K562 (cell line): ENCODE measurements around the gene E2F2. TPM values are rescaled to one million over a fixed set of nuclear protein-coding genes. Genes with fewer than 3 reads are reported as not detected.

Experiments
- AFF4 ChIP-seq: sonication (generic); formaldehyde crosslinking; IDR thresholded peaks from 2 replicates; pipeline ENCODE4 v1.8.0; 2023; ENCODE audit warnings: mild to moderate bottlenecking, missing genetic modification reagents
- BACH1 ChIP-seq: fragments of 200-800 bp; sonication (Bioruptor generic); IDR thresholded peaks from 2 replicates; pipeline ENCODE4 v1.6.1; 2016; ENCODE audit warnings: missing genetic modification characterization, missing compliant biosample characterization
- CCAR2 ChIP-seq: fragments of 200-400 bp; formaldehyde crosslinking; IDR thresholded peaks from 2 replicates; pipeline ENCODE4 v1.6.1; 2017; ENCODE audit warnings: mild to moderate bottlenecking, low read depth, low read length
- CTCFL ChIP-seq: IDR thresholded peaks from 2 replicates; pipeline ENCODE4 v1.6.1; 2011; ENCODE audit warnings: borderline replicate concordance, low read depth, mild to moderate bottlenecking, moderate library complexity, low read length; ENCODE audit not compliant: insufficient read depth, poor library complexity, severe bottlenecking
- ETV1 ChIP-seq: fragments of 450-650 bp; conservative IDR thresholded peaks from 2 replicates; pipeline ENCODE4 v1.6.1; 2016; ENCODE audit warnings: missing genetic modification characterization, control low read depth, low read depth, missing compliant biosample characterization
- GTF2B ChIP-seq: IDR thresholded peaks from 2 replicates; pipeline ENCODE4 v1.6.1; 2011; ENCODE audit not compliant: insufficient read length; ENCODE audit errors: extremely low read depth
- KDM4B ChIP-seq, 2 experiments: fragments of 450-650 bp in 1 of 2; sonication (generic) in 1 of 2; IDR thresholded peaks; 2 replicates each; pipeline ENCODE4 v1.6.1; 2016 to 2017; ENCODE audit warnings: borderline replicate concordance in 2 of 2, antibody characterized with exemption in 1 of 2, low read depth in 1 of 2, mild to moderate bottlenecking in 1 of 2
- MBD1 ChIP-seq: fragments of 250-450 bp; sonication (Bioruptor Pico); IDR thresholded peaks from 2 replicates; pipeline ENCODE4 v1.8.0; 2022; ENCODE audit warnings: inconsistent platforms
- NFYB ChIP-seq: IDR thresholded peaks from 2 replicates; pipeline ENCODE4 v1.6.1; 2011; ENCODE audit warnings: mild to moderate bottlenecking, moderate library complexity; ENCODE audit not compliant: insufficient read length; ENCODE audit errors: extremely low read depth
- NR2C1 ChIP-seq, 2 experiments: fragments of 450-650 bp; IDR thresholded peaks; 2 replicates each; pipeline ENCODE4 v1.6.1; 2017; ENCODE audit warnings: mild to moderate bottlenecking in 2 of 2, antibody characterized with exemption in 1 of 2, inconsistent platforms in 1 of 2, missing compliant biosample characterization in 1 of 2, missing genetic modification characterization in 1 of 2
- RAD51 ChIP-seq: fragments of 450-650 bp; IDR thresholded peaks from 2 replicates; pipeline ENCODE4 v1.7.1; 2016; ENCODE audit warnings: low read depth, mild to moderate bottlenecking, borderline replicate concordance
- RBM15 ChIP-seq: fragments of 200-400 bp; formaldehyde crosslinking; IDR thresholded peaks from 2 replicates; pipeline ENCODE4 v1.6.1; 2018; ENCODE audit warnings: mild to moderate bottlenecking, low read length, moderate library complexity; ENCODE audit not compliant: insufficient read depth
- SMAD2 ChIP-seq: fragments of 150-350 bp; IDR thresholded peaks from 2 replicates; pipeline ENCODE4 v1.6.1; 2014; ENCODE audit warnings: low read depth, mild to moderate bottlenecking, low read length
- SMARCA5 ChIP-seq: fragments of 450-650 bp; IDR thresholded peaks from 2 replicates; pipeline ENCODE4 v1.6.1; 2016
- TAF15 ChIP-seq: fragments of 200-400 bp; formaldehyde crosslinking; IDR thresholded peaks from 2 replicates; pipeline ENCODE4 v1.6.1; 2017; ENCODE audit warnings: mild to moderate bottlenecking, low read depth, low read length, moderate library complexity
- ZBTB26 ChIP-seq: fragments of 450-650 bp; formaldehyde crosslinking; IDR thresholded peaks from 2 replicates; pipeline ENCODE4 v1.4.0; 2022; ENCODE audit warnings: missing genetic modification characterization
- polyA plus RNA-seq, 8 experiments: library from polyadenylated mRNA; depleted of rRNA in 4 of 8; stranded (reverse) in 5 of 8; unstranded in 3 of 8; fragments of >200 nt; fragmentation: Nextera tagmentation in 2 of 8; fragmentation: Illumina TruSeq in 1 of 8; extraction: Ambion mirVana in 2 of 8; extraction: Trizol in 1 of 8; gene quantifications; 2 replicates each; pipeline versions ENCODE4 v1.2.1 to v1.2.3, GENCODE V29; 2011 to 2014; ENCODE audit warnings: inconsistent platforms in 1 of 8, missing spikeins in 1 of 8
- total RNA-seq, 7 experiments: library from RNA; depleted of rRNA in 6 of 7; stranded (reverse); fragments of >200 nt in 6 of 7; fragmentation: Illumina TruSeq in 2 of 7; extraction: Trizol in 2 of 7; gene quantifications; 2 replicates each; pipeline versions ENCODE4 v1.2.1 to v1.2.3, GENCODE V29; 2011 to 2021; ENCODE audit warnings: low replicate concordance in 1 of 7

Gene E2F2
- total and polyA plus RNA-seq, 9 of the 15 experiments (the other 6 are each of a cell fraction or from before 2014, with no cell fraction given) = 3.1 to 25.3 (median 11.4) TPM

- peak in 1 of 2 experiments; percentile 45; a peak in 1 of 4 replicates for TF ChIP-seq KDM4B (IDR thresholded peaks at IDR 0.05; ENCODE audit: borderline replicate concordance in 2 of 2, low read depth in 1 of 2)
- TF ChIP-seq AFF4 = no peak; the same call in 1 of the 2 replicates
- peak; percentile 94 for TF ChIP-seq CTCFL
- TF ChIP-seq NFYB = no peak
- no peak for TF ChIP-seq GTF2B
- TF ChIP-seq RAD51 = peak; percentile 64
- TF ChIP-seq CCAR2 = no peak
- no peak; the same call in 1 of the 2 replicates for TF ChIP-seq ETV1 (tag)
- TF ChIP-seq BACH1 (tag) = no peak
- TF ChIP-seq MBD1 = no peak
- TF ChIP-seq NR2C1 (IDR thresholded peaks at IDR 0.05) = no peak
- TF ChIP-seq NR2C1 (tag; IDR thresholded peaks at IDR 0.05) = no peak
- no peak for TF ChIP-seq SMAD2
- no peak for TF ChIP-seq SMARCA5
- no peak for TF ChIP-seq TAF15
- no peak for TF ChIP-seq ZBTB26 (CRISPR knock-in tag)
- TF ChIP-seq RBM15 = no peak
These were observed 23.6 kb upstream of the E2F2 start (continued) for GRCh38 chr1:23554481-23555269.
